Activated CD8-positive, alpha-beta memory T cell treated with anti-CD3 and anti-CD28 coated beads for 36 hours (primary cell): ENCODE data around the gene ZNF550. TPM values are rescaled to one million over a fixed set of nuclear protein-coding genes. Genes with fewer than 3 reads are reported as not detected.
"Not testable (repeated sequence)": the region's sequence is repeated elsewhere in the genome, so short reads cannot be mapped to it uniquely, and the experiment has no call there.

Source experiments
- CTCF ChIA-PET: fragments of 350-600 bp; sonication (Branson Sonifier 250); formaldehyde crosslinking; loops from one replicate; lab custom pipeline; 2021; ENCODE audit warnings: antibody characterized with exemption; lab: Charles Lee
- POLR2A ChIA-PET: fragments of 350-600 bp; sonication (Branson Sonifier 250); formaldehyde crosslinking; loops from one replicate; lab custom pipeline; 2021; ENCODE audit warnings: antibody characterized with exemption; lab: Charles Lee
- total RNA-seq, 2 experiments: library from RNA; stranded (reverse); gene quantifications; one replicate each; pipeline ENCODE4 v1.2.3, GENCODE V29; 2021

Gene ZNF550
- total RNA-seq, 2 experiments from 2014 or later, result 8.8 to 10.0 TPM

- ChIA-PET CTCF (no interaction called here), POLR2A (no interaction called here)
These were observed 13.2 kb downstream of the ZNF550 start for GRCh38 chr19:57546513-57546912.

GRCh38 chr19:57537953-57538547, 21.6 kb downstream of the ZNF550 start:
- CTCF ChIA-PET, result no interaction called here
- POLR2A ChIA-PET, result interaction anchor here (0.6 kb wide), 1 partner anchor 69 kb away, joined by 5 read pairs; no protein-coding TSS in a partner anchor

- POLR2A ChIA-PET, result no interaction called here
- CTCF ChIA-PET, result no interaction called here
These were observed 32.4 kb downstream of the ZNF550 start, which contains the start of gene ZNF549 for GRCh38 chr19:57527136-57527881. TSS of gene ZNF549 (plus strand) at chr19:57527356. CDS start at chr19:57527574, 218 bp downstream.

GRCh38 chr19:57518021-57518420, 41.6 kb downstream of the ZNF550 start:
- POLR2A ChIA-PET, CTCF ChIA-PET: not testable (repeated sequence)

GRCh38 chr19:57515255-57515654, 44.4 kb downstream of the ZNF550 start:
- CTCF ChIA-PET, result no interaction called here
- POLR2A ChIA-PET, result no interaction called here

- POLR2A ChIA-PET, result no interaction called here
- CTCF ChIA-PET, result no interaction called here
These were observed 46.8 kb downstream of the ZNF550 start for GRCh38 chr19:57512845-57513244.

- ChIA-PET POLR2A (no interaction called here), CTCF (no interaction called here)
These were observed 48.2 kb downstream of the ZNF550 start for GRCh38 chr19:57511484-57511883.

GRCh38 chr19:57506163-57506562, 53.5 kb downstream of the ZNF550 start:
- ChIA-PET POLR2A (no interaction called here), CTCF (no interaction called here)

- CTCF ChIA-PET, POLR2A ChIA-PET: not testable (repeated sequence)
These were observed 59.3 kb downstream of the ZNF550 start for GRCh38 chr19:57500400-57500799.

- CTCF ChIA-PET, POLR2A ChIA-PET: not testable (repeated sequence)
These were observed 59.8 kb downstream of the ZNF550 start, which contains the start of gene ZNF773 for GRCh38 chr19:57499680-57500395. TSS of gene ZNF773 (plus strand) at chr19:57499938. CDS start at chr19:57500081, 143 bp downstream.

- CTCF ChIA-PET, POLR2A ChIA-PET: not testable (repeated sequence)
These were observed 60.4 kb downstream of the ZNF550 start for GRCh38 chr19:57499332-57499679.

- POLR2A ChIA-PET, CTCF ChIA-PET: not testable (repeated sequence)
These were observed 71.4 kb downstream of the ZNF550 start for GRCh38 chr19:57488299-57488644.

- CTCF ChIA-PET, result interaction anchor here (0.5 to 1.0 kb wide), 2 partner anchors 10 to 488 kb away, joined by 3 to 4 read pairs; partner anchors contain the start of gene ZNF772
- POLR2A ChIA-PET, result not testable (repeated sequence)
These were observed 72.0 kb downstream of the ZNF550 start, which contains the start of gene ZNF419 for GRCh38 chr19:57487477-57488298. TSS of gene ZNF419 (plus strand) at chr19:57487750. CDS start at chr19:57487951, 201 bp downstream.

Other genes starting within 250 kb of the ZNF550 start
- gene ZNF543, start 239.4 kb downstream of the ZNF550 start, total RNA-seq, result 1 to 10 TPM; 7.2 to 7.3 TPM
- 1 to 10 TPM; 8.9 to 9.7 TPM for gene ZNF304, start 208.6 kb downstream of the ZNF550 start, total RNA-seq
- 1 to 10 TPM; 5.6 to 7.1 TPM for gene TRAPPC2B, start 196.3 kb downstream of the ZNF550 start, total RNA-seq
- gene ZNF547, start 196.3 kb downstream of the ZNF550 start, total RNA-seq, result 1 to 10 TPM; 1.9 to 2.7 TPM
- gene ZNF548, start 170.0 kb downstream of the ZNF550 start, total RNA-seq, result 10 to 100 TPM; 11.8 to 13.9 TPM
- 10 to 100 TPM in 1 of 2 experiments, 1 to 10 TPM in 1; 9.9 to 10.9 TPM for gene ZNF17, start 148.7 kb downstream of the ZNF550 start, total RNA-seq
- 10 to 100 TPM; 27.5 to 28.6 TPM for gene ZNF749, start 124.5 kb downstream of the ZNF550 start, total RNA-seq
- under 1 TPM; 0.15 to 0.17 TPM for gene VN1R1, start 102.7 kb downstream of the ZNF550 start, total RNA-seq
- gene ZNF772, start 82.3 kb downstream of the ZNF550 start, total RNA-seq, result 1 to 10 TPM; 5.2 to 6.1 TPM
- 1 to 10 TPM; 7.3 to 7.5 TPM for gene ZNF419, start 72.1 kb downstream of the ZNF550 start, total RNA-seq
- 1 to 10 TPM; 5.0 to 7.0 TPM for gene ZNF773, start 59.9 kb downstream of the ZNF550 start, total RNA-seq
- gene ZNF549, start 32.5 kb downstream of the ZNF550 start, total RNA-seq, result 1 to 10 TPM; 4.4 TPM
- 1 to 10 TPM; 3.4 to 4.0 TPM for gene ZNF416, start 19.0 kb upstream of the ZNF550 start, total RNA-seq
- gene ZIK1, start 24.3 kb upstream of the ZNF550 start, total RNA-seq, result 10 to 100 TPM in 1 of 2 experiments, 1 to 10 TPM in 1; 8.7 to 11.1 TPM
- gene ZNF530, start 40.0 kb upstream of the ZNF550 start, total RNA-seq, result 10 to 100 TPM; 10.2 to 10.8 TPM
- gene ZNF134, start 54.4 kb upstream of the ZNF550 start, total RNA-seq, result 10 to 100 TPM; 15.9 to 16.9 TPM
- 1 to 10 TPM; 5.5 to 6.6 TPM for gene ZNF211, start 73.3 kb upstream of the ZNF550 start, total RNA-seq
- not detected for gene ZSCAN4, start 109.1 kb upstream of the ZNF550 start, total RNA-seq
- 10 to 100 TPM; 12.8 to 13.9 TPM for gene ZNF551, start 122.1 kb upstream of the ZNF550 start, total RNA-seq
- 1 to 10 TPM; 5.0 to 5.1 TPM for gene ZNF154, start 149.3 kb upstream of the ZNF550 start, total RNA-seq
- gene ZNF671, start 167.8 kb upstream of the ZNF550 start, total RNA-seq, result 1 to 10 TPM; 8.2 to 8.4 TPM
- 10 to 100 TPM; 10.2 to 10.8 TPM for gene ZNF776, start 187.0 kb upstream of the ZNF550 start, total RNA-seq
- 10 to 100 TPM; 13.6 to 15.4 TPM for gene ZNF586, start 209.8 kb upstream of the ZNF550 start, total RNA-seq